Measurements from ENCODE around the gene ADARB2. TPM values are rescaled to one million over a fixed set of nuclear protein-coding genes. Genes with fewer than 3 reads are reported as not detected.
A peak's percentile ranks its signal among the peaks of the same experiment; 100 is the strongest.

The ADARB2 gene
- total RNA-seq, 1 donor from 2014 or later, result 38.7 TPM

DNA sequence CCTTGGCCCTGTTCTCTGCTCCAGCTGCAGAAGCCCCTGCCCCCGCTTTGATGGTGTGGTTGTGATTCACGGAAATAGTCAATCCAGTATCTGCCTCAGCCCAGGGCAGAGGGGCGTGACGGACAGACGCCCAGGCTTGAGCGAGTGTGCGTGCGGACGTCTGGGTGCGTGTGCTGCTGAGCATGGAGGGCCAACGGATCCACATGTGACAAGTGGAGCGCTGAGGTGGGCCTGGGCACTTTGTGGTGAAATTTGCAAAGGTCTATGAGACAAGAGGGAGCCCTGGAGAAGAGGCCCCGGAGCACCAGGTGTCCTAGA lies 586.7 kb downstream of the ADARB2 start:
- TF ChIP-seq, protein P1, sequence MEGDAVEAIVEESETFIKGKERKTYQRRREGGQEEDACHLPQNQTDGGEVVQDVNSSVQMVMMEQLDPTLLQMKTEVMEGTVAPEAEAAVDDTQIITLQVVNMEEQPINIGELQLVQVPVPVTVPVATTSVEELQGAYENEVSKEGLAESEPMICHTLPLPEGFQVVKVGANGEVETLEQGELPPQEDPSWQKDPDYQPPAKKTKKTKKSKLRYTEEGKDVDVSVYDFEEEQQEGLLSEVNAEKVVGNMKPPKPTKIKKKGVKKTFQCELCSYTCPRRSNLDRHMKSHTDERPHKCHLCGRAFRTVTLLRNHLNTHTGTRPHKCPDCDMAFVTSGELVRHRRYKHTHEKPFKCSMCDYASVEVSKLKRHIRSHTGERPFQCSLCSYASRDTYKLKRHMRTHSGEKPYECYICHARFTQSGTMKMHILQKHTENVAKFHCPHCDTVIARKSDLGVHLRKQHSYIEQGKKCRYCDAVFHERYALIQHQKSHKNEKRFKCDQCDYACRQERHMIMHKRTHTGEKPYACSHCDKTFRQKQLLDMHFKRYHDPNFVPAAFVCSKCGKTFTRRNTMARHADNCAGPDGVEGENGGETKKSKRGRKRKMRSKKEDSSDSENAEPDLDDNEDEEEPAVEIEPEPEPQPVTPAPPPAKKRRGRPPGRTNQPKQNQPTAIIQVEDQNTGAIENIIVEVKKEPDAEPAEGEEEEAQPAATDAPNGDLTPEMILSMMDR (IDR thresholded peaks at IDR 0.05), result no peak
- peaks cover 4% of the 10 kb centered on the region for H3K27me3 Mint-ChIP-seq (ENCODE audit: unreplicated experiment)
- no peaks in the 10 kb centered on the region for H3K36me3 Mint-ChIP-seq (ENCODE audit: unreplicated experiment)
- H3K9me3 Mint-ChIP-seq (ENCODE audit: unreplicated experiment), result peaks cover 7% of the 10 kb centered on the region
- no peak overlapping the region for H3K27ac Mint-ChIP-seq (ENCODE audit: unreplicated experiment)
- DNase-seq (ENCODE audit: extremely low spot score, unreplicated experiment), result no peak
- H3K4me3 Mint-ChIP-seq (ENCODE audit: unreplicated experiment), result no peak overlapping the region
- H3K4me1 Mint-ChIP-seq (ENCODE audit: unreplicated experiment), result no peaks in the 10 kb centered on the region

- Mint-ChIP-seq H3K4me3 (ENCODE audit: unreplicated experiment) (no peak overlapping the region), H3K27ac (ENCODE audit: unreplicated experiment) (no peak overlapping the region), H3K4me1 (ENCODE audit: unreplicated experiment) (no peaks in the 10 kb centered on the region), H3K9me3 (ENCODE audit: unreplicated experiment) (peaks cover 7% of the 10 kb centered on the region), H3K36me3 (ENCODE audit: unreplicated experiment) (no peaks in the 10 kb centered on the region), H3K27me3 (ENCODE audit: unreplicated experiment) (peaks cover 4% of the 10 kb centered on the region)
- TF ChIP-seq, protein P1 (IDR thresholded peaks at IDR 0.05), result no peak
- no peak for DNase-seq (ENCODE audit: extremely low spot score, unreplicated experiment)
Observed at GRCh38 chr10:1149793-1150637, 587.3 kb downstream of the ADARB2 start.

DNA sequence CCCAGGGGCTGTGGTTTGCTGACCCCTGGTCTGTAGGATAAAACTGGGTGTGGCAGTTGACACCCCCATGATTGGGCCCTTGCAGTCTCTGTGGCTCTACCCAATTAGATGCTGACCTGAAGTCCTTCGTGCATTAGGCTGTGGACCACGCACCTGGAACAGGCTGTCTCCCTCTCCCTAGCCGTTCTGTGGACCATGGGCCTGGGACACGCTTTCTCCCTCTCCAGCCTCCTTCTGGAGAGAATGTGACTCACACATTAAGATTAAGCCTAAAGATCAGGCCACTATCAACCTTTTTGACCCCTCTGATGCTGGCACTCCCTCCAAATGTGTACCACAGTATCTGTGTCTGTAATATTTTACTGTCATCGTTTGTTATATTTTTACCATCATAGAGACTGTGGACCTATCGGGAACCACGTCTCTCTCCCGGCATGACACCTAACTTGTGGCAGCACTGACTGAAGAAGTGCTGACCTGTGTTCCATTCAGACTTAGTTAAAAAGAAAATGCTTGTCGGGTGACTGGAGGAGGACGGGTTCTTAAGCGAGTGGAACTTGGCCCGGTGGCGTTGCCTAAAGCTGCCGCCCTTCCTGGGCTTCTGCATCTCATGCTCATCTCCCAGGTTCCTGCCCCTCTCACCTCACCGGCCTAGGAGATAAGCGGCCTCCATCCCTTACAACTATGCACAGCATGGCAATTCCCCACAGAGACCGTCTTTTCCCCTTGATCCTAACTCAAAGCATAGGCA lies 588.3 kb downstream of the ADARB2 start:
- TF ChIP-seq, protein P1 (IDR thresholded peaks at IDR 0.05), result no peak
- H3K27ac Mint-ChIP-seq (ENCODE audit: unreplicated experiment), result no peak overlapping the region
- H3K27me3 Mint-ChIP-seq (ENCODE audit: unreplicated experiment), result peaks cover 13% of the 10 kb centered on the region
- H3K4me1 Mint-ChIP-seq (ENCODE audit: unreplicated experiment), result no peaks in the 10 kb centered on the region
- peaks cover 15% of the 10 kb centered on the region for H3K9me3 Mint-ChIP-seq (ENCODE audit: unreplicated experiment)
- H3K36me3 Mint-ChIP-seq (ENCODE audit: unreplicated experiment), result no peaks in the 10 kb centered on the region
- no peak for DNase-seq (ENCODE audit: extremely low spot score, unreplicated experiment)
- no peak overlapping the region for H3K4me3 Mint-ChIP-seq (ENCODE audit: unreplicated experiment)

DNA sequence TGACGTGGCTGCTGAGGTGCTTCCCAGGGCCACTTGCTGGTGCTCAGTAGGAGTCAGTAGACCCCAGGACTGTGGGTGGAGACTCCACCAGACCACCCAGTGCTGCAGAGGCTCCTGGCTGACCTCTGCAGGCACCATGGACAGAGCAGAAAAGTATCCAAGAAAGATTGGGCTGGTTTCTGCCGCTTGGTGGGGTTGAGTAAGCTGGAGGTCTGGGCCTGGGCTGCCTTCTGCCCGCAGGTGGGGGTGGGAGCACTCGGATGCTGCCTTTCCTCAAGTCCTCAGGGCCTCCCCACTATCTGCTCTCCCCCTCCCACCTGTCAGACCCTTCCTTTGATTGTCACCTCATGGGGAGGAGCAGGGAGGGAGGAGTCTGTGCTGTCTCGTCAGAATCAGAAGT lies 589.5 kb downstream of the ADARB2 start:
- TF ChIP-seq, protein P1 (IDR thresholded peaks at IDR 0.05), result no peak
- no peak overlapping the region for H3K4me3 Mint-ChIP-seq (ENCODE audit: unreplicated experiment)
- H3K4me1 Mint-ChIP-seq (ENCODE audit: unreplicated experiment), result no peaks in the 10 kb centered on the region
- H3K36me3 Mint-ChIP-seq (ENCODE audit: unreplicated experiment), result no peaks in the 10 kb centered on the region
- no peak overlapping the region for H3K27ac Mint-ChIP-seq (ENCODE audit: unreplicated experiment)
- peaks cover 20% of the 10 kb centered on the region for H3K27me3 Mint-ChIP-seq (ENCODE audit: unreplicated experiment)
- peak; percentile 51 for DNase-seq (ENCODE audit: extremely low spot score, unreplicated experiment)
- H3K9me3 Mint-ChIP-seq (ENCODE audit: unreplicated experiment), result peaks cover 23% of the 10 kb centered on the region

DNA sequence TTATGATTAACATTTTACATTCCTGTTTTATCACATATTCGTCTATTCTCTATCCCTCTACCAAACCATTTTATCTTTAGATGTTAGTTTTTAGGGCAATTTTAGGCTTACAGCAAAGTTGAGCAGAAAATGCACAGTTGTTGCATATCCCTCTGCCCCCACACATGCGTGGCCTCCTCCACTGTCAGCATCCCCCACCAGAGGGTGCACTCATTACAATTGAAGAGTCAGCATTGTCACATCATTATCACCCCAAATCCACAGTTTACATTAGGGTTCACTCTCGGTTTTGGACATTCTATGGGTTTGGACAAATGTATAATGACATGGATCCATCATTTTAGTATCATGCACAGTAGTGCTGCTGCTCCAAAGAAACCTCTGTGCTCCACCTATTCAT lies 594.7 kb downstream of the ADARB2 start:
- Mint-ChIP-seq H3K27ac (ENCODE audit: unreplicated experiment) (no peak overlapping the region), H3K9me3 (ENCODE audit: unreplicated experiment) (peaks cover 42% of the 10 kb centered on the region), H3K36me3 (ENCODE audit: unreplicated experiment) (peaks cover 5% of the 10 kb centered on the region), H3K4me1 (ENCODE audit: unreplicated experiment) (no peaks in the 10 kb centered on the region), H3K4me3 (ENCODE audit: unreplicated experiment) (no peak overlapping the region), H3K27me3 (ENCODE audit: unreplicated experiment) (peaks cover 31% of the 10 kb centered on the region)
- TF ChIP-seq, protein P1 (IDR thresholded peaks at IDR 0.05), result peak; percentile 37
- peak; percentile 48 for DNase-seq (ENCODE audit: extremely low spot score, unreplicated experiment)
